ENCODE data around the gene KIRREL3.

The KIRREL3 gene

GRCh38 chr11:126821827-126822226 is 178.7 kb downstream of the KIRREL3 start:
- no peak for FAIRE-seq

GRCh38 chr11:126819194-126819593 is 181.4 kb downstream of the KIRREL3 start:
- FAIRE-seq = no peak

GRCh38 chr11:126817523-126818450 is 182.8 kb downstream of the KIRREL3 start:
- FAIRE-seq = no peak

GRCh38 chr11:126817096-126817495 is 183.5 kb downstream of the KIRREL3 start:
- FAIRE-seq = no peak

- no peak for FAIRE-seq
These were observed 183.9 kb downstream of the KIRREL3 start for GRCh38 chr11:126816645-126817044.

GRCh38 chr11:126815111-126815510 is 185.5 kb downstream of the KIRREL3 start:
- FAIRE-seq = no peak

GRCh38 chr11:126810776-126811175 is 189.8 kb downstream of the KIRREL3 start:
- FAIRE-seq = no peak

GRCh38 chr11:126809514-126810289 is 190.9 kb downstream of the KIRREL3 start:
- FAIRE-seq = no peak

- no peak for FAIRE-seq
These were observed 191.7 kb downstream of the KIRREL3 start for GRCh38 chr11:126808836-126809235.

- no peak for FAIRE-seq
These were observed 192.3 kb downstream of the KIRREL3 start for GRCh38 chr11:126808296-126808695.

- FAIRE-seq = no peak
These were observed 194.7 kb downstream of the KIRREL3 start for GRCh38 chr11:126805870-126806269.

GRCh38 chr11:126804363-126804762 is 196.2 kb downstream of the KIRREL3 start:
- FAIRE-seq = no peak

- no peak for FAIRE-seq
These were observed 200.6 kb downstream of the KIRREL3 start for GRCh38 chr11:126800009-126800408.

GRCh38 chr11:126797457-126798169 is 203.0 kb downstream of the KIRREL3 start:
- FAIRE-seq = no peak

GRCh38 chr11:126793596-126793995 is 207.0 kb downstream of the KIRREL3 start:
- FAIRE-seq = no peak

- no peak for FAIRE-seq
These were observed 208.6 kb downstream of the KIRREL3 start for GRCh38 chr11:126791991-126792390.

- no peak for FAIRE-seq
These were observed 209.1 kb downstream of the KIRREL3 start for GRCh38 chr11:126791446-126791845.

- no peak for FAIRE-seq
These were observed 210.0 kb downstream of the KIRREL3 start for GRCh38 chr11:126790550-126791081.

GRCh38 chr11:126782810-126783209 is 217.8 kb downstream of the KIRREL3 start:
- no peak for FAIRE-seq

- FAIRE-seq = no peak
These were observed 218.6 kb downstream of the KIRREL3 start for GRCh38 chr11:126781942-126782341.

GRCh38 chr11:126776119-126776518 is 224.5 kb downstream of the KIRREL3 start:
- no peak for FAIRE-seq

- no peak for FAIRE-seq
These were observed 228.3 kb downstream of the KIRREL3 start for GRCh38 chr11:126772267-126772666.

- FAIRE-seq = no peak
These were observed 231.9 kb downstream of the KIRREL3 start for GRCh38 chr11:126768702-126769101.
